PFSK-1 (cell line): Measurements from ENCODE around the gene EEFSEC.

Experiments used
- FOXP2 ChIP-seq: optimal IDR thresholded peaks from 2 replicates; pipeline ENCODE3; 2011; ENCODE audit warnings: borderline replicate concordance, control low read depth, inconsistent platforms; ENCODE audit not compliant: insufficient read depth; ENCODE audit errors: extremely low read length, extremely low read depth
- POLR2AphosphoS5 ChIP-seq: IDR thresholded peaks from 2 replicates; pipeline ENCODE4 v1.6.1; 2012; ENCODE audit warnings: low read depth, mild to moderate bottlenecking, control low read depth, low read length, moderate library complexity
- REST ChIP-seq, 2 experiments: IDR thresholded peaks; 2 replicates each; pipeline versions ENCODE4 v1.6.1 to v1.8.0; 2011 to 2012; ENCODE audit warnings: low read depth in 2 of 2, low read length in 2 of 2, control low read depth in 1 of 2, inconsistent platforms in 1 of 2, mild to moderate bottlenecking in 1 of 2, moderate library complexity in 1 of 2; ENCODE audit not compliant: insufficient read depth in 1 of 2
- SIN3A ChIP-seq: IDR thresholded peaks from 2 replicates; pipeline ENCODE4 v1.6.1; 2012; ENCODE audit warnings: mild to moderate bottlenecking, low read length, moderate library complexity, borderline replicate concordance; ENCODE audit not compliant: insufficient read depth
- TAF1 ChIP-seq: IDR thresholded peaks from 2 replicates; pipeline ENCODE4 v1.6.1; 2012; ENCODE audit warnings: low read length, control low read depth, borderline replicate concordance; ENCODE audit not compliant: insufficient read depth

Gene EEFSEC

GRCh38 chr3:128432971-128433836 is 279.9 kb downstream of the EEFSEC start:
- TF ChIP-seq POLR2AphosphoS5 (no peak), TAF1 (no peak), REST (IDR thresholded peaks at IDR 0.05; ENCODE audit: insufficient read depth in 1 of 2, low read depth in 2 of 2, low read length in 2 of 2) (no peak), FOXP2 (no peak), SIN3A (no peak)

- TF ChIP-seq REST (IDR thresholded peaks at IDR 0.05; ENCODE audit: insufficient read depth in 1 of 2, low read depth in 2 of 2, low read length in 2 of 2) (no peak), FOXP2 (no peak), SIN3A (no peak), TAF1 (no peak), POLR2AphosphoS5 (no peak)
These were observed 280.5 kb downstream of the EEFSEC start for GRCh38 chr3:128433837-128434165.

GRCh38 chr3:128434524-128434923 is 281.2 kb downstream of the EEFSEC start:
- TF ChIP-seq TAF1 (no peak), REST (IDR thresholded peaks at IDR 0.05; ENCODE audit: insufficient read depth in 1 of 2, low read depth in 2 of 2, low read length in 2 of 2) (no peak), POLR2AphosphoS5 (no peak), SIN3A (no peak), FOXP2 (no peak)

GRCh38 chr3:128435058-128435457 is 281.8 kb downstream of the EEFSEC start:
- TF ChIP-seq POLR2AphosphoS5, result no peak
- no peak for TF ChIP-seq FOXP2
- no peak for TF ChIP-seq TAF1
- TF ChIP-seq SIN3A, result no peak
- TF ChIP-seq REST (IDR thresholded peaks at IDR 0.05; ENCODE audit: insufficient read depth in 1 of 2, low read depth in 2 of 2, low read length in 2 of 2), result no peak
